Ovary (tissue), 9 donors: ENCODE measurements around the gene PFDN6. TPM values are rescaled to one million over a fixed set of nuclear protein-coding genes. Genes with fewer than 3 reads are reported as not detected.

Experiments used
- DNase-seq, 5 donors: peaks; one replicate each; pipeline ENCODE4 v3.0.0-alpha.2; 2019 to 2020
- H3K27ac ChIP-seq, 2 donors: fragments of 200-600 bp; one replicate each; pipeline versions ENCODE4 v1.5.1 to v1.8.0; 2019 to 2022
- H3K27me3 ChIP-seq: fragments of 200-600 bp; one replicate; pipeline ENCODE4 v1.8.0; 2022
- H3K36me3 ChIP-seq: fragments of 200-600 bp; sonication (generic); one replicate; pipeline ENCODE4 v1.5.1; 2019
- H3K4me1 ChIP-seq: one replicate; pipeline ENCODE4 v1.8.1; 2013; ENCODE audit warnings: mild to moderate bottlenecking, moderate library complexity; ENCODE audit not compliant: insufficient read depth
- H3K4me3 ChIP-seq: fragments of 200-600 bp; sonication (generic); one replicate; pipeline ENCODE4 v1.5.1; 2017
- H3K9me3 ChIP-seq, 2 donors: fragments of 200-600 bp in 1 of 2; sonication (generic) in 1 of 2; one replicate each; pipeline versions ENCODE4 v1.5.1 to v1.8.1; 2013 to 2019; ENCODE audit warnings: mild to moderate bottlenecking in 1 of 2, moderate library complexity in 1 of 2
- EP300 ChIP-seq: sonication (generic); formaldehyde crosslinking; IDR thresholded peaks from one replicate; pipeline ENCODE4 v1.6.1; 2017; ENCODE audit warnings: antibody characterized with exemption
- POLR2A ChIP-seq: fragments of 450-650 bp; IDR thresholded peaks from one replicate; pipeline ENCODE4 v1.6.1; 2017; ENCODE audit warnings: antibody characterized with exemption, mild to moderate bottlenecking, moderate library complexity
- WGBS, 3 donors: extraction: QIAGEN DNeasy Blood & Tissue Kit in 1 of 3; methylation state at CpG; one replicate each; pipeline versions ENCODE4 v1.1.5 to v1.1.7; 2013 to 2017; 5-methylcytosine and 5-hydroxymethylcytosine counted together
- intact Hi-C, 4 donors: fragments of 100-400 bp; cut with DNase I; formaldehyde crosslinking; loops; one replicate each; pipeline versions ENCODE4 v1.11.0 to v1.15.1; 2022 to 2023
- polyA plus RNA-seq, 2 donors: library from polyadenylated mRNA; stranded (reverse); fragments of 200-250 nt in 1 of 2; fragments of 350-450 nt in 1 of 2; fragmentation: Illumina TruSeq in 1 of 2; extraction: RNeasy Lipid Tissue Mini Kit (QIAGEN cat#74804) in 1 of 2; gene quantifications; one replicate each; pipeline ENCODE4 v1.2.3, GENCODE V29; 2013 to 2014
- total RNA-seq, 7 donors: library from RNA; depleted of rRNA in 2 of 7; stranded (reverse); fragments of >200 nt in 2 of 7; fragmentation: NEBNext Ultra II Directional in 3 of 7; extraction: Animal tissue kit (Norgen Biotek cat#: 25700) in 3 of 7; gene quantifications; one replicate each; pipeline versions ENCODE4 v1.1.0 to v1.2.4, GENCODE V29; 2016 to 2023
- TF ChIP-seq, protein P1 (sequence below), 3 donors: fragments of 450-650 bp in 2 of 3; fragments of 200-600 bp in 1 of 3; IDR thresholded peaks; one replicate each; pipeline versions ENCODE4 v1.5.1 to v1.8.0; 2016 to 2022; ENCODE audit warnings: antibody characterized with exemption in 3 of 3, mild to moderate bottlenecking in 1 of 3
- donor health status: DM: no; HTN: no; CAD: no; lungs with moderate emphysema.
- donor health status: DM: no; HTN: no; CAD: no.
- donor health status: Bipolar disorder and iron deficiency.
- donor health status: DM: yes; HTN: yes; CAD: no.
- donor health status: DM: no; HTN: no; CAD: no.
- donor health status: DM: yes; HTN: yes; CAD: no.

Gene PFDN6
- total and polyA plus RNA-seq, 9 donors, result 9.8 to 83.0 (median 42.7) TPM

DNA sequence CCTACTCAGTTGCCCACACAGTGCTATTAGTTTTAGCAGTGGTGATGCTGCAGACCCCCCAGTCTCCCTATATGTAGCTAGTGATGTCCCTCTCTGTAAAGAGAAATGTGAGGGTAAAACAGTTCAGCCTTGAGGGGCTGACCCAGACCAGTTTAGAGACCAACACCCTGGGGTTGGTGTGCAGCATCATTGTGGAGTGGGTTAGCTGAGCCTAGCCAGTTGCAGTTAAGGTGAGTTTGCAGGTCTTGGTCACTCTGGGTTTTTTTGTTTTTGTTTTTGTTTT lies 12.9 kb upstream of the PFDN6 start:
- peak overlapping the region; percentile 11 to 79 for H3K27ac ChIP-seq
- peaks cover 3% of the 10 kb centered on the region for H3K4me1 ChIP-seq

DNA sequence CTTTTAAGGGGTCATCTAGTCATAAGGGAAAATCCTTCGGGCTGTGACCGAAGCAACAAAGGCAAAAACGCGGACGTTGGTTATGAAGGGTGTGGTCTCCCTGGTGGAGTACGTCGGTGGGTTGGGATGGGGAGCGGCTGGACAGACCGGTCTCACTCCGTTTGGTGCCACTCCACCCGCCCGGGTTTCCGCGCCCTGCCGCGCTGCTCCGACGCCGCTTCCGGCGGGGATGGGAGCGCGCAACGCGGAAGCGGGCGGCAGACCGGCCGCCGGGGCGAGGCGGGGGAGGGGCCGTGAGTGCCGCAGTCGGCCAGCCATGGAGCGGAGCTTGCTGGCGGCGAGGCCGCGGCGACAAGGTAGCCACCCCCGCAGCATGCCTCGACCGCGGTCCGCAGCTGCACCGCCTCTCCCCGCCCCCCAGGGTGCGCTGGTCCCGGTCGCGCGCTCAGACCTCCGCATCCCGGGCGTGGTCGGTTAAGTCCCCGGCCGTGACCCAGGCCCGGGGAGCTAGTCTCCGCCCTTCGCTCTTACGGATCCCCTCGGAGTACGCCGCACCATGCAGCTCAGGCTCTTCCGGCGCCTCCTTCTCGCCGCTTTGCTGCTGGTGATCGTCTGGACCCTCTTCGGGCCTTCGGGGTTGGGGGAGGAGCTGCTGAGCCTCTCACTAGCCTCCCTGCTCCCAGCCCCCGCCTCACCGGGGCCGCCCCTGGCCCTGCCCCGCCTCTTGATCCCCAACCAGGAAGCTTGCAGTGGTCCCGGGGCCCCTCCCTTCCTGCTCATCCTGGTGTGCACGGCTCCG lies 12.3 kb upstream of the PFDN6 start, which contains the start of gene B3GALT4:
TSS of gene B3GALT4 (plus strand) at position 260 of the 799 bp plus-strand sequence. CDS start at position 557, 297 bp downstream.
- H3K4me1 ChIP-seq, result peaks cover 3% of the 10 kb centered on the region
- DNase-seq, result peak; percentile 70 to 82 (median 75)

More for the DNA sequence above, 12.9 kb upstream of the PFDN6 start:
- intact Hi-C loops, result loop anchor here in 1 of 4 donors (10.0 kb wide), 1 partner anchor 138 kb away; the partner anchor contains the start of genes CUTA and PHF1
- TF ChIP-seq EP300, result no peak
- TF ChIP-seq POLR2A, result no peak
- TF ChIP-seq, protein P1, sequence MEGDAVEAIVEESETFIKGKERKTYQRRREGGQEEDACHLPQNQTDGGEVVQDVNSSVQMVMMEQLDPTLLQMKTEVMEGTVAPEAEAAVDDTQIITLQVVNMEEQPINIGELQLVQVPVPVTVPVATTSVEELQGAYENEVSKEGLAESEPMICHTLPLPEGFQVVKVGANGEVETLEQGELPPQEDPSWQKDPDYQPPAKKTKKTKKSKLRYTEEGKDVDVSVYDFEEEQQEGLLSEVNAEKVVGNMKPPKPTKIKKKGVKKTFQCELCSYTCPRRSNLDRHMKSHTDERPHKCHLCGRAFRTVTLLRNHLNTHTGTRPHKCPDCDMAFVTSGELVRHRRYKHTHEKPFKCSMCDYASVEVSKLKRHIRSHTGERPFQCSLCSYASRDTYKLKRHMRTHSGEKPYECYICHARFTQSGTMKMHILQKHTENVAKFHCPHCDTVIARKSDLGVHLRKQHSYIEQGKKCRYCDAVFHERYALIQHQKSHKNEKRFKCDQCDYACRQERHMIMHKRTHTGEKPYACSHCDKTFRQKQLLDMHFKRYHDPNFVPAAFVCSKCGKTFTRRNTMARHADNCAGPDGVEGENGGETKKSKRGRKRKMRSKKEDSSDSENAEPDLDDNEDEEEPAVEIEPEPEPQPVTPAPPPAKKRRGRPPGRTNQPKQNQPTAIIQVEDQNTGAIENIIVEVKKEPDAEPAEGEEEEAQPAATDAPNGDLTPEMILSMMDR (IDR thresholded peaks at IDR 0.05), result no peak
- DNase-seq, result no peak
- no peaks in the 10 kb centered on the region for H3K27me3 ChIP-seq
- H3K36me3 ChIP-seq, result no peaks in the 10 kb centered on the region
- H3K4me3 ChIP-seq, result peak overlapping the region; percentile 52
- H3K9me3 ChIP-seq, result no peaks in the 10 kb centered on the region

DNA sequence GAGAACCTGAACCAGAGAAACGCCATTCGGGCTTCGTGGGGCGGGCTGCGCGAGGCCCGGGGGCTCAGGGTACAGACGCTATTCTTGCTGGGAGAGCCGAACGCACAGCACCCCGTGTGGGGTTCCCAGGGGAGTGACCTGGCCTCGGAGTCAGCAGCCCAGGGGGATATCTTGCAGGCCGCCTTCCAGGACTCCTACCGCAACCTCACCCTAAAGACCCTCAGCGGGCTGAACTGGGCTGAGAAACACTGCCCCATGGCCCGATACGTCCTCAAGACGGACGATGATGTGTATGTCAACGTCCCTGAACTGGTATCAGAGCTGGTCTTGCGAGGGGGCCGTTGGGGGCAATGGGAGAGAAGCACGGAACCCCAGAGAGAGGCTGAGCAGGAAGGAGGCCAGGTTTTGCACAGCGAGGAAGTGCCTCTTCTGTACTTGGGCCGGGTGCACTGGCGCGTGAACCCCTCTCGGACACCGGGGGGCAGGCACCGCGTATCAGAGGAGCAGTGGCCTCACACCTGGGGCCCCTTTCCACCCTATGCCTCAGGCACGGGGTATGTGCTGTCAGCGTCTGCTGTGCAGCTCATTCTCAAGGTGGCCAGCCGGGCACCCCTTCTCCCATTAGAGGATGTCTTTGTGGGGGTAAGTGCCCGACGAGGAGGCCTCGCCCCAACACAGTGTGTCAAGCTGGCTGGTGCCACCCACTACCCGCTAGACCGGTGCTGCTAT lies 11.6 kb upstream of the PFDN6 start:
- TF ChIP-seq POLR2A (no peak), EP300 (no peak)
- TF ChIP-seq, protein P1 (IDR thresholded peaks at IDR 0.05), result no peak
- Histone ChIP-seq H3K4me3 (peak overlapping the region; percentile 52), H3K36me3 (no peaks in the 10 kb centered on the region), H3K27me3 (no peaks in the 10 kb centered on the region), H3K27ac (peak overlapping the region in 1 of 2 donors; percentile 79), H3K4me1 (peaks cover 3% of the 10 kb centered on the region), H3K9me3 (no peaks in the 10 kb centered on the region)
- intact Hi-C loops, result loop anchor here in 1 of 4 donors (10.0 kb wide), 1 partner anchor 137 kb away; the partner anchor contains the start of genes CUTA and PHF1
- WGBS, 3 donors, result 51 to 63% (median 55%) methylated on average over 36 to 39 of the region's 39 CpGs
- no peak for DNase-seq

More for the DNA sequence above, 12.3 kb upstream of the PFDN6 start, which contains the start of gene B3GALT4:
- WGBS, 3 donors, result 1% methylated on average over 53 to 80 of the region's 80 CpGs
- Histone ChIP-seq H3K27me3 (no peaks in the 10 kb centered on the region), H3K27ac (peak within 1 kb of the TSS; percentile 11 to 79), H3K4me3 (peak within 1 kb of the TSS; percentile 52), H3K36me3 (no peaks in the 10 kb centered on the region), H3K9me3 (no peaks in the 10 kb centered on the region)
- intact Hi-C loops, result loop anchor here in 1 of 4 donors (10.0 kb wide), 1 partner anchor 138 kb away; the partner anchor contains the start of genes CUTA and PHF1
- TF ChIP-seq POLR2A (no peak), EP300 (no peak)
- TF ChIP-seq, protein P1 (IDR thresholded peaks at IDR 0.05), result peak; percentile 37 to 69 (median 52)

DNA sequence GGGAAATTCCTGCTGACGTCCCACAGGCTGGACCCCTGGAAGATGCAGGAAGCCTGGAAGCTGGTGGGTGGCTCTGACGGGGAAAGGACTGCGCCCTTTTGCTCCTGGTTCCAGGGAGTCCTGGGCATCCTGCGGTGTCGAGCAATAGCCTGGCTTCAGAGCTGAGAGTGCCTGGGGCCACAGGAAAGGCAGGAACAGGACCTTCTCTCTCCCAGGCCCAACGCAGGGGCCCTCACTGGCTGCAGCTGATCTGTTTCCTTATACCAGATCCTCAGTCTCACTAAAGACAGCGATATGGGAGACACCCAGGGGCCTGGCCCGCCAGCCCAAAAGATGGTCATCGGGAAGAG lies 11.0 kb upstream of the PFDN6 start:
- WGBS, 3 donors, result 76 to 79% (median 78%) methylated on average over 8 to 9 of the region's 9 CpGs
- TF ChIP-seq, protein P1 (IDR thresholded peaks at IDR 0.05), result no peak
- Histone ChIP-seq H3K27me3 (no peaks in the 10 kb centered on the region), H3K36me3 (no peaks in the 10 kb centered on the region), H3K27ac (no peak overlapping the region), H3K4me1 (peaks cover 2% of the 10 kb centered on the region), H3K4me3 (no peak overlapping the region), H3K9me3 (no peaks in the 10 kb centered on the region)
- DNase-seq, result no peak
- intact Hi-C loops, result loop anchor here in 1 of 4 donors (10.0 kb wide), 1 partner anchor 136 kb away; the partner anchor contains the start of genes CUTA and PHF1
